Glomerular endothelial cell (primary cell): Measurements from ENCODE around the gene LDLRAD4. TPM values are rescaled to one million over a fixed set of nuclear protein-coding genes. Genes with fewer than 3 reads are reported as not detected.

Experiments
- DNase-seq: peaks from one replicate; pipeline ENCODE4 v3.0.0-alpha.2; 2011; ENCODE audit warnings: low read depth, low spot score; ENCODE audit errors: extremely low read depth
- total RNA-seq: library from RNA; depleted of rRNA; stranded (reverse); fragments of >200 nt; gene quantifications from 2 replicates; pipeline ENCODE4 v1.2.3, GENCODE V29; 2015

Gene LDLRAD4
- total RNA-seq, 1 donor from 2014 or later = 13.4 TPM

DNA sequence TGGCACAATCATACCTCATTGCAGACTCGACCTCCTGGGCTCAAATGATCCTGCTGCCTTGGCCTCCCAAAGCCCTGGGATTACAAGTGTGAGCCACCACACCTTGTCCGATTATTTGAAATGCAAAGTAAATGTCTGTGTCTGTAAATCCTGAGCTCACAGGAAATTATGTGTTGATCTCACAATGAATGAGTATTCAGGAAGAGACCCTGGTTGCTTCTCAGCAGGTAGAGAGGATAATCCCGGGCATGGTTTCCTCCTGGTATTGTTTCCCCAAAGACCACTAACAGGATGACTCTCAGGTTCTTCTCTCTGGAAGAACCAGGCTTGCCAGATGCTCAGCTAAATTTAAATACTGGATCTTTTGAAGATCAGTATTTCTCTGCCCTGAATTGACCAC lies 147.6 kb downstream of the LDLRAD4 start:
- no peak for DNase-seq

DNA sequence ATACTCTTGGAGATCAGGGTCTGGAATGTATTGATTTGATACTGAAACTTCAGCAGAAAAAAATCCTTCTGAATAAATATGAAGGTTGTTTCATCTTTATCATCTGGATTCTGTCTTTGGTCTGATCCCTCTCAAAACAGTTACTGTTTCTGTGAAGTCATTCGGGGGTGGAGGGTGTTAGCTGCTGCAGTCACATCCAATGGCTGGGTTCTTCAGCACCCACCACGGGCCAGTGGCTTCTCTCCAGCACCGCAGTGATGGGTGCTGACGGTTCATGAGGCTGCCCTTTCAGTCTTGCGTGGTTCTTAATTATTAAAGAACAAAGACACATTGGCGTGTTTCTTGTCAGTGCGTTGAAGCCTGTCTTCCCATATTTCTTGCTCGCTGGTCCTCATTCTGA lies 148.0 kb downstream of the LDLRAD4 start:
- no peak for DNase-seq

DNA sequence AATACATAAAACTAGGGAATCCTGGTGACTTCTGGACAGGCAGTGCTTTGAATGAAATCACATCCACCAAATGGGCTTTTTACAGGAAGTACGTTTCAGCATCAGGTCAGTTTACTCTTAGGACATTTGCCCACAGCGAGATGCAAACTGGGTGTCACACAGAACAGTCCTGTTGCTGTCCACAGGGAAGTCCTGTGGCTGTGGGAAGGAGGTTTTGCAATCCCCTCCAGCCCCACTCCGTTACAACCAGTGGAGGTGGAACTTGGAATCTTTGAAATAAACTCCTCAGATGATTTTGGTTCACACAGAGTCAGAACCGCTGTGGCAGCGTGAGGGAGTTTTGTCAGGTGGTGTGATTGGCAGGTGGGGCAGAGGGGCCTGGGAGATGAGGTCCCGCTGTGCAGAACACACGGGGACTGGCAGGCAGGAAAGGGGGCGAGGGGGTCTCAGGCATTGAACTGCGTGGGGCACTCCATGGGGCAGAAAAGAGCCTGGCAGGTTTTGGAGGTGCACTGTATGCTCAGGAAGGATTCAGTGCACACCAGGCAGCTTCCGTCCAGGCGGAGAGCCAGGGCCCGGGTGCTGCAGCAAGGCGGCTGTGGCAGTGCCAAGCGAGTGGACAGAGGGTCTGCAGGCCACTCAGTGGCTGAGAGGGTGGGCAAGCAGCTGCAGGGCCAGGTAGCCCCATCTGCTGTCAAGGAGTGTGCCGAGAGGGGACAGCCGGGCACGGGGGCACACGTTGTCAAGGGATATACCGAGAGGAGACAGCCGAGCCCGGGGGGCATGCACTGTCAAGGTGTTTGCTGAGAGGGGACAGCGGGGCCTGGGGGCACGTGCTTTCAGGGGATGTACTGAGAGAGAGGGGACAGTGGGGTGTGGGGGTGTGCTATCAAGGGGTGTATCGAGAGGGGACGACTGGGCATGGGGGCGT lies 148.7 kb downstream of the LDLRAD4 start:
- DNase-seq = no peak

DNA sequence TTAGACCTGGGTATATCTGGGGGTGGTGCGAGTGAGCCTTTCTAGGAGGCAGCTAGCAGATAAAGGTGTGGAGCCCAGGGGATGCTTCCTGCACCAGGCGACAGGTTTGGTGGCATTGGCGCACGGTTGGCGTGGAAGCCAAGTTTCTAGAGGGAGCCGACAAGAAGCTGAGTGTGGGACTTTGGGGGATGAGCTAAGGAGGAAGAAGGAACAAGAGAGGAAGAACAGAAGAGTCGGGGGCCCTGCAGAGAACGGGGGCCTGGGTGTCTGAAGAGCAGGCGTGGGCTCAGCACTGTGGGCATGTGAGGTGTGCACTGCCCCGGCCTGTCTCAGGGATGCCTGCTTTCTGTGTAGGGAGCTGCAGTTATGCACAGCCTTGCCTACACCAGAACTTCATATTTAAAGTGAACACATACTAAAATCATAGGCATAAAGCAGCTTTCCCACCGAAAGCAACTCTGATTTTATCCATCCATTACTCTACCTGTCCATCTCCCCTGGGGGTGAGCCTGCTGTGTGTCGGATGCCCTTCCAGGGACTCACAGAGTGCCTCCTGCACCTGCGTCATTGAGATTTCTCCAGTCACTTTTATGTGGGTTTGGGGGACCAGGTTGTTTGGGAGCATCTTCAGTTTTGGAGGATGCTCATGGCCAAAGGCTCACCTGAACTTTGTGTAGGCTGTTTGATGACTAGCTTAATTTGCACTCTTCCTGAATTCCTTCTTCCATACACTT lies 149.7 kb downstream of the LDLRAD4 start:
- DNase-seq = no peak

DNA sequence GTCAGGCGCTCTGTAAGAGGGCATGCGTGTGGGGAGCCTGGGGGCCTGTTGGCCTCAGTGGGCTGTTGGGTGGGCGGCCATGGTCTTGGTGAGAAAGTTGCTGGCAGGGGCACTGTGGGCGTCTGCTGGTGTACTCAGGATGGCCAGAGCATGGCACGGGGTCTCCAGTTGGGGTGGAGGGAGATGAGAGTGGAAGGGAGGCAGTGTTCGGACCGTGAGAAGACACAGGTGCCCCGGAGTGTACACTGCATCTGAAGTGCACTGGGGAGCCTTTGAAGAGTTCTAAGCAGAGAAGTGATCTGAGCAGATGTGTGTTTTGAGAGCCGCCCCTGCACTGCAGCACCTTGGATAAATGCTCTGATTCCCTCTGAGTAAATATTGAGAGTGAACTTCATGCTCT lies 150.8 kb downstream of the LDLRAD4 start:
- no peak for DNase-seq

DNA sequence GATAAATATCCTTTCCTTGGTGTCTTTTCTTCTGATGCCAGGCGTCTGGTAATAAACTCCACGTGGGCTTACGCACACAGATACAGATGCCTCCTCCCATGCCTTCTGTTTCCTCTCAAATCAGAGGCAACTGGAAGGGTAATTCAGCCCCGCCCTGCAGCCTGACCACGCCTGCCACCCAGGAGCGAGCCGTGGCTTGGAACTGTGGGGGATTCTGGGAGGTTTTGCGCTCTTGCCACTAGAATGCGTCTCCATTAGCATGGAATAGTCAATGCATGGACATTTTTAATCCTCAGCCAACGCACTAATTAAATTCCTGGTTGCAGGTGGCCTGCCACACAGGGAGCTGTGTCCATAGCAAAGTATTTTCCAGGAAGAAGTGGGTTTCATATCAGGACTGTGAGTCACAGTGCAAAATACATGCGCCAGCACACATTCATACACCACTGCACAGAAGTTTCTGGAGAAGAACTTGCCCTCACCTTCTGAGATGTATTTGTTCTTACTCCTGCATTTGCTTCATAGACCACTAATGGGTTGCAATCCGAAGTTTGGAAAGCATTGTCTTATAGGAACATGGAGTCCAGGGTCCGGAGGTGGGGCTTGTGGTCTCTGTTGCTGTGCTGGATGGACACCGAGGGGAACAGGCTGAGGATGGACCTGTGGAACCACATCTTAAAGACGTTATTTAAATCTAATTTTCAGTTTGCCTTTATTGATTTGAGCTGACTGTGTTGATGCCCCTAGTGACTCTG lies 151.4 kb downstream of the LDLRAD4 start:
- no peak for DNase-seq

DNA sequence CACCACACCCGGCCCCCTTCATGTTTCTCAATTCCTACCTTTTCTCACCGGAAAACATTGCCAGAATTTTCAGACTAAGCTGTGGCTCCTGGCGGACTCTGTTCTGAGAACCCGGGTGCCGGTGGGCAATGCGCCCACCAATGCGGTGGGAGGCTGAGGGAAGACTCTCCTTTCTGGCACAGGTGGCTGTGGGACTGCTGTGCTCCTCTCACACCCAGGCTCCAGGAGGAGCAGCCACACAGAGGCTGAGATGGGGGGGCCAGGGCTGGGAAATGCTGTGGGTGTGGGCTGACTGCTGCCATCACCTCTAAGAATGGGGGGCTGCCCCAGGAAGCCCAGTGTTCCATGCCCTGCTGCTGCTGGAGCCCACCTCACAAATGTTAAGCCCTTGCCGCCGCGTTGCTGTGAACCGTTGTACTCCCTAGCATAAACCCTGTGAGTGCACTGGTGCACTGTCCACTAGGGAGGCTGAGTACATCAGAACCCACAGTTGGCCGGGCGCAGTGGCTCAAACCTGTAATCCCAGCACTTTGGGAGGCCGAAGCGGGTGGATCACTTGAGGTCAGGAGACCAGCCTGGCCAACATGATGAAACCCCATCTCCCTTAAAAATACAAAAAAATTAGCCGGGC lies 152.6 kb downstream of the LDLRAD4 start:
- DNase-seq = no peak

DNA sequence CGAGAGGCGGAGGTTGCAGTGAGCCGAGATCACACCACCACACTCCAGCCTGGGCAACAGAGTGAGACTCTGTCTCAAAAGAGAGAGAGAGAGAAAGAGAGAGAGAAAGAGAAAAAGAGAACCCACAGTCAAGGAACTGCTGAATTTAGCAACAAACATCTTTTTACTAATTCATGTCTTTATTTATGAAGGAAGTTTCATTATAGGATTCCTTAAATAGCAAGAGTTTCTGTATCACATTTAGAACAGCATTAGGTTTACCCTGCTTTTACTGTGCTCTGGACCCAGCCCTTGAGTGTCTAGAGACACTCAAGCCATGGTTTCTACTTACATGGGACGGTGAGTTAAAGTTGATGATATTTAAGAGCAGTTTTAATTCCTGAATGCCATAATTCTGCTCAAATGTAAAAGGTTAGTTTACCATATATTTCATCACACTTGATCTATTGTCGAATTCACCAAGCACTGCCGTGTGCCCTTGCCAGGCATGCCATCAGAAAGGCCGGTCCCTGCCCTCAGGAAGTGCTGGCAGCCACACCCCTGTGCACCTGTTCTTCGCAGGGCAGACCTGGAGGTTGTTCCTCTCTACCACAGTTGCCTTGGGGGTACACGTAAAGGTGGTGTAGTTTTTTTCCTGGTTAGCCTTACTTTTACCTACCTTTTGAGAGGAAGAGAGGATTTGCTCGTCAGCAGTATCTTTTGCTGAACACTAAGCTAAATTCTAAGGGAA lies 153.3 kb downstream of the LDLRAD4 start:
- DNase-seq = no peak

DNA sequence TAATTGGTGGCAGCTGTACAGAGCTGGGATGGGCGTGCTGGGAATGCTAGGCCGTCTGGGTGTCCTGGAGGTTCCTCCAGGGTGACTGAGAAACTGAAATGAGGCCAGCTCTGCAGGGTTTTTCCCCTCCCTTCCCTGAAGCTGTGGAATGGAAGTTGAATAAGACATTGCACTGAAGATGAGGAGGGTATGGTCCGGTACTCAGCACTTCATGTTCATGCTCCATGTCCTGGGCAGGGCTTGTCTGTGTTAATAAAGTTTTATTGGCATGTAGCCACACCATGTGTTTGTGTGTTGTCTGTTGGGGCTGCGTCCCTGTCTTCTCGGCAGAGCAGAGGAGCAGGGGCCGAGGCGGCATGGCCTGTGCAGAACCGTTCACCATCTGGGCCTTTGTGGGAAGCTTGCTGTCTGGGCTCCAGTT lies 154.0 kb downstream of the LDLRAD4 start:
- DNase-seq = no peak

DNA sequence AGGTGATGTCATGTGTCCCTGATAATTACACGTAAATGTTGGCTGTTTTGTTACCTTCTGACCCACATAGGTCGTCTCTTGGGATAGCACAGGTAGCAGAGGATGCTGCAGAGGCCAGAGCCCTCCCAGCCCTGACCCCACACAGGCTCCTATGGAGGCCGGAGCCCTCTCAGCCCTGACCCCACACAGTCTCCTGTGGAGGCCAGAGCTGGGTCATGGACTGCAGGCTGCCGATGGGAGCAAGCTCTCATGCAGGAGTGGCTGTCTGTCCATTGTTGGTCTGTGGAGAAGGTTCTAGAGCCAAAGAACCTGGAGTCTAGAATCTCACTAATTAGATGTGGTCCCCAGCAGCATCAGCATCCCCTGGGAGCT lies 155.5 kb downstream of the LDLRAD4 start:
- no peak for DNase-seq

DNA sequence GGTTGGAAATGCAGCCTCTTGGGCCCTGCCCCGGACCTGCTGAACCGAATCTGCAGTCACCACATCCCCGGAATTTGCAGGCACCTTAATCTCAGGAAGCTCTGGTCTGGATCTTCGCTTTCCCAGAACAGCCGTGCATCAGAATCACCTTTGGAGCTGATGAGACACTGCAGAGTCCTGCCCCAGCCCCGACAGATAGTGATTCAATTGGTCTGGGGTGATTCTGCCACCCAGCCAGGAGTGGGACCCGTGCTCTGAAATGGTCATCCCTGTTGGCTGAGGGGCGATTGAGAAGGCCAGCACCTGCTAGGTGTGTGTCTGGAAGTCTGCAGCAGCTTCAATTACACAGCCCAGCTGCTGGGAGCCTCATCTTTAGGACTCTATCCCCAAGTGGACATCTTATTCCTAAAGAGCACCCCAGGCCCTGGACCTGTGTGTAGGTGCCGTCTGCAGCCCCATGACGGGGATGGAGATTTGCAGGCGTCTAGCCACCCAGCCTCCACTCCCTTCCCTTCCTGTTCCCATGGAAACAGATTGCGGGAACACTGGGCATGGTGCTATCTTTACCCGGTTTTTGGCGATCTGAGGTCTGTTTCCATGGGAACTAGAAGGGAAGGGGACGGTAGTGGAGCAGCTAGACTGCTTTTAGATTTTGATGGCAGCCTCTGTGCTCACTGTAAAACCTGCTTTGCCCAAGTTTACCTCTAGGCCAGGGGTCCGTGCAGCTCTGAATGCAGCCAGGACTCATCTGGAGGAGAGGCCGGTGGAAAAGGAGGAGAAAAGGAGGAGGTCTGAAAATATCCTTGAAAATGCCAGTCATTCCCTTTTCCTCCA lies 156.1 kb downstream of the LDLRAD4 start:
- no peak for DNase-seq

DNA sequence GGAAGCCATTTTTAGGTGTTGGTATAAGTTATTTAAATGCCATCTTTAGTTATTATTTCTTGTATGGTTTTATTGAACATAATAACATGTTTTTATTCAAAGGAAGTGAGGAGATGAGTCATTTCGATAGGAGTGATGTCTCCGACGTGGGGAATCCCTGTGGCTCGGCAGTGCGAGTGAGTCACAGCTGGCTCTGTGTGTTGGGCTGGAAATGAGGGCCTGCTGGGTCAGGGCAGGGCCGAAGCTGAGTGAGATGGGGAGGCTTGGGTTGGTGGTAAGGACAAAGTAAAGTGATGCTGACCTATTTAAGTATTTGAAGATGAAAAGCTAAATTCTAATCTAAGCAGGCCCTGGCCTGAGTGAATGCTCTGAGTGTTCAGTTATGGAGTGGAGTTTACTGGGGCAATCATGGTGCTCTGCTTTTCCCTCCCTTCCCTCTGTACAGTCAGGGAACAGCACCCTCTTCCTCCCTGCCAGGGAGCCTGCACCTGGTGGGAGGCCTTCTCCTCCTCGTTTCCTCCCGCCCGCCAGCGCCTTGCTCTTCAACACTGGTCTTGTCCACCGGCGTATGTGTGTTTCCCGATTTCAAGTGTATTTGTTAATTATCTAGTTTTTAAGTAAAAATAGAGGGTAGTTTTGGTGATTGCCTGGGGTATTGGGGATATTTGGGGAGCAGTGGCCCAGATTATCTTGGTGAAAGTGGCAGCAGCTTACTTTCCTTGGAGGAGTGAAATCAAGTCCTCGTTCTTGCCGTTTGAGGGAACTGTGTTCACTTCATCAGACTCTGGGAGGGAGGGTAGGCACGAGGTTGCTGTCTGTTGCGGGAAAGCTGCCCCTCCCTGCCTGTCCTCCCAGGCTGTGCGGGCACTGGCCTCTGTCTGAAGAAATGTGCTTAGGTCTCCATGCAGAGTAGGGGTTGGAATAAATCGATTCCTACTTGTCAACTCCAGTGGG lies 157.0 kb downstream of the LDLRAD4 start:
- peak; percentile 69 for DNase-seq

DNA sequence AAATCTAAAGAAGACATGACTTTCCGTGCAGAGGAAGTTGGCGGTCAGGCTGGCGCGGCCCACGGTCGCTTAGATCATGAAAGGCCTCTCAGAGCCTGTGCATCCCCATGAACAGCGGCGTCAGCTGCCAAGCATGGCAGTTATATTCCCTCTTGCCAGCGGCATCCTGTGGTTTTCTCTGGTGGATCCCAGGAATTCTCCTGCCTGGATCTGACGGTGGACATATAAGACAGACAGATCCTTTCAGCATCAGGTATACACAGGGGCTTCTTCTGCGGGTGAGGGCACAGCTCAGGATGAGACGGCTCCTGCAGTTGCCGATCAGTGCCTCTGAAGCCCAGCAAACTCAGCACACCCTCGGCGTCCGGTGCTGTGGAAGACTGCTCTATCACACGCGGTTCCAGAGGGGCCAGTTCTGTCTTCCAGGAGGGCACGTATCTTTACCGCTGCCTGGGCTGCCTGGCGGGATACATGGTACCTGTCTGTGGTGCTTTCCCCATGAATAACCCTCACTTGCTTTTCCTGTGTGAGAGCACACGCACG lies 157.8 kb downstream of the LDLRAD4 start:
- DNase-seq = no peak

DNA sequence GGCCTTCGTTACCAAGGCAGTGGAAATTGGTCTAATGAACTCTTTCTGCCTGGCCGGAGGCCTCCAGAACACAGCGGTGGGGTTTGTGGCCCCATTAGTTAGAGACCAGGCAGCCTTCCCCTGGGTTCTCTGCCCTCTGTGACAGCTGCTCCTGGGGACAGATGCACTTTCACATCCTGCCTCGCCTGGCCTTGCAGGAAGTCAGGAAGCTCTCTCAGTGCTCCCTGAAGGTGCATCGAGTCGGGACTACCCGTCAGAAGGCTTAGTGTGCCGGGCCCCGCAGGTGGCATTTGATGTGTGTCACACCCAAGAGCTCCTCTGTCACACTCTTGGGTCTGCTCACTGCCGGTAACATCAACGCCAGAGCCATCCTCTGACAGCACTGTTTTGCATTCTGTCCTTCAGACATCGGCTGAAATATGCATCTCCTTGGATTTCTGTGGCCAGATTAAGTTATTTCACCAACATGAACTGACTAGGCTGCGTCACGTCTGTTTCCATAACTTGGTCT lies 158.3 kb downstream of the LDLRAD4 start:
- DNase-seq = no peak

DNA sequence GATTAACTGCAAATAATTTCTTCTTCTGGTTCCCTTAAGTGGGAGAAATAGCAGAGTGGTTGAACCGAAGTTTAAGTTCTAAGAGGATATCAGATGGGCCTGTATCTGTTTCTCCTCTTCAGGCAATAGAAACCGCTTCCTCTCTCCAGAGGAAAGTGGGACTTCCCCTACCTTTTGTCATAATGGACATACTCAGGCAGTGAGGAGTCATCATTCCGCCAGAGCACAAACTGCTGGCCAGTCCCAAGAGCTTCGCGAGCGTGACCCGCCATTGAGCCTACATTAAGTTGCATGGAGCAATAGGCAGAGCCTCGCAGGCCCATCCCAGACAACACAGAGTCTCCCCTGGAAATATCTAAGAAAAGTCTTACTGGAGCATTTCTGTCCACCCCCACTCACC lies 158.9 kb downstream of the LDLRAD4 start:
- DNase-seq = no peak

DNA sequence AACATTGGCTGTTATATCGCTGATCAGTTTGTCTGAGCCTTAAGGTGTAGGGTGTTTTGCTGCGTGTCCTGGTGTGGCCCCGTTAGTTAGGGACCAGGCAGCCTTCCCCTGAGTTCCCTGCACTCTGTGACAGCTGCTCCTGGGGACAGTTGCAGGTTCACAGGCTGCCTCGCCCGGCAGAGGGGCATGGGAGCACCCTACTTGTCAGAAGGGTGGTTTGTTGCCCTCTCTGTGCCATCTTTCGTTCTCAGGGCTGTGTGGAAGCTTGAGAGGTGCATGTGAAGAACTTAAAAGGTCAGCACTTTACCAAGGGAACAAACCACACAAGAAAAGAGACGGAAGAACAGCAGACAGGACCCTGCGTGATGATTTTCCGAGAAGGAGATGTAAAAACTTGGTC lies 159.6 kb downstream of the LDLRAD4 start:
- DNase-seq = no peak

DNA sequence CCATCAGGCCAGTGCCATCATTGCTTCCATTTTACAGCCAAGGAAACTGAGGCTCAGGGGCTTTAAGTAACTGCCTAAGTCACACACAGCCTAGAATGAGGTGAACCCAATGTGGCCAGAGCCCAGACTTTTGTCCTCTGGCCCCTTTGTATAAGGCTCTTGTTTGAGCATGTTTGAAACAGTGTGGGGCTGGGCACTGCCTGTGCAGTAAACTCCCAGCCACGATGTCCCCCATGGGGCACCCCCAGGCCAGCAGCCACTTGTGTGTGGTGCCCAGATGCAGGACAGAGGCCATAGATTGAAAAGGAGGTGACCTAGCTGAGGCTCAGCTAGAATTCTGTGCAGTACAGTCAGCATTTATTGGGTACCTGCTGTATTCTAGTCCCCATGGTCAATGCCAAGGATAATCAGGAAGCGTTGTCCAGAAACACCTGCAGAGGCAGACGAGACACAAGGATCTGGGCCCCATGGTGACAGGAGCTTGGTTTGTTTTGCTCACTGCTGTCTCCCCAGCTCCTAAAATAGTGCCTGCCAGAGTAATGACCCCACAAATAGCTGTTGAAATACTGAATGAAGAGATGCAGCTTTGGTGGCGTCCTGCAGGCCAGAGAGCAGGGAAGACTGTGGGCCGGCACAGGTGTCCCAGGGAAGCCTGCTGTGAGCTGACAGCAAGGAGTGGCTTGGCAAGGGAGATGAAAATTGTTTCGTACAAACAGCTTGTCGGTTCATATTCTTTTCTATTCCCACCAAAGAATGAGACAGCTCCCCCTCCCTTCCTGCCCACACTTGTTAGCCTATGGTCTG lies 160.7 kb downstream of the LDLRAD4 start:
- no peak for DNase-seq
